ENCODE measurements around the gene DLG3. TPM values are rescaled to one million over a fixed set of nuclear protein-coding genes. Genes with fewer than 3 reads are reported as not detected.

The DLG3 gene
- total RNA-seq, 1 donor from 2014 or later = 10.3 TPM

- no peak for DNase-seq (ENCODE audit: low spot score)
- Mint-ChIP-seq H3K4me1 (ENCODE audit: unreplicated experiment) (no peaks in the 10 kb centered on the region), H3K9me3 (ENCODE audit: unreplicated experiment) (no peaks in the 10 kb centered on the region), H3K27me3 (ENCODE audit: unreplicated experiment) (peaks cover 7% of the 10 kb centered on the region), H3K4me3 (ENCODE audit: unreplicated experiment) (no peak overlapping the region), H3K36me3 (ENCODE audit: low read depth, unreplicated experiment) (no peaks in the 10 kb centered on the region), H3K27ac (ENCODE audit: unreplicated experiment) (no peak overlapping the region)
- no peak for TF ChIP-seq CTCF (IDR thresholded peaks at IDR 0.05; ENCODE audit: unreplicated experiment)
Measured at GRCh38 chrX:70444946-70445656, 466 bp downstream of the DLG3 start.

GRCh38 chrX:70445951-70446350 is 1.3 kb downstream of the DLG3 start:
- DNase-seq (ENCODE audit: low spot score) = no peak
- no peak for TF ChIP-seq CTCF (IDR thresholded peaks at IDR 0.05; ENCODE audit: unreplicated experiment)
- Mint-ChIP-seq H3K27me3 (ENCODE audit: unreplicated experiment) (peaks cover 7% of the 10 kb centered on the region), H3K36me3 (ENCODE audit: low read depth, unreplicated experiment) (no peaks in the 10 kb centered on the region), H3K9me3 (ENCODE audit: unreplicated experiment) (no peaks in the 10 kb centered on the region), H3K4me3 (ENCODE audit: unreplicated experiment) (no peak overlapping the region), H3K4me1 (ENCODE audit: unreplicated experiment) (no peaks in the 10 kb centered on the region), H3K27ac (ENCODE audit: unreplicated experiment) (no peak overlapping the region)

- peaks cover 7% of the 10 kb centered on the region for H3K27me3 Mint-ChIP-seq (ENCODE audit: unreplicated experiment)
- DNase-seq (ENCODE audit: low spot score) = no peak
- H3K27ac Mint-ChIP-seq (ENCODE audit: unreplicated experiment) = no peak overlapping the region
- TF ChIP-seq CTCF (IDR thresholded peaks at IDR 0.05; ENCODE audit: unreplicated experiment) = no peak
- H3K9me3 Mint-ChIP-seq (ENCODE audit: unreplicated experiment) = no peaks in the 10 kb centered on the region
- H3K4me1 Mint-ChIP-seq (ENCODE audit: unreplicated experiment) = no peaks in the 10 kb centered on the region
- H3K36me3 Mint-ChIP-seq (ENCODE audit: low read depth, unreplicated experiment) = no peaks in the 10 kb centered on the region
- H3K4me3 Mint-ChIP-seq (ENCODE audit: unreplicated experiment) = no peak overlapping the region
Measured at GRCh38 chrX:70446380-70447350, 2.0 kb downstream of the DLG3 start.

- no peak for TF ChIP-seq CTCF (IDR thresholded peaks at IDR 0.05; ENCODE audit: unreplicated experiment)
- Mint-ChIP-seq H3K27me3 (ENCODE audit: unreplicated experiment) (peaks cover 11% of the 10 kb centered on the region), H3K9me3 (ENCODE audit: unreplicated experiment) (no peaks in the 10 kb centered on the region), H3K4me1 (ENCODE audit: unreplicated experiment) (no peaks in the 10 kb centered on the region), H3K27ac (ENCODE audit: unreplicated experiment) (no peak overlapping the region), H3K36me3 (ENCODE audit: low read depth, unreplicated experiment) (no peaks in the 10 kb centered on the region), H3K4me3 (ENCODE audit: unreplicated experiment) (no peak overlapping the region)
- DNase-seq (ENCODE audit: low spot score) = no peak
Measured at GRCh38 chrX:70449457-70449966, 4.9 kb downstream of the DLG3 start.

Measured in endothelial cell (in vitro differentiated cells).